HG03439 (cell line): ENCODE data around the gene DNASE2.

Experiments used
- ATAC-seq: cut with Tn5 transposase; IDR thresholded peaks from one replicate; pipeline ENCODE4 v1.9.1; 2021; ENCODE audit warnings: mild to moderate bottlenecking, moderate library complexity; ENCODE audit not compliant: unreplicated experiment

The DNASE2 gene

DNA sequence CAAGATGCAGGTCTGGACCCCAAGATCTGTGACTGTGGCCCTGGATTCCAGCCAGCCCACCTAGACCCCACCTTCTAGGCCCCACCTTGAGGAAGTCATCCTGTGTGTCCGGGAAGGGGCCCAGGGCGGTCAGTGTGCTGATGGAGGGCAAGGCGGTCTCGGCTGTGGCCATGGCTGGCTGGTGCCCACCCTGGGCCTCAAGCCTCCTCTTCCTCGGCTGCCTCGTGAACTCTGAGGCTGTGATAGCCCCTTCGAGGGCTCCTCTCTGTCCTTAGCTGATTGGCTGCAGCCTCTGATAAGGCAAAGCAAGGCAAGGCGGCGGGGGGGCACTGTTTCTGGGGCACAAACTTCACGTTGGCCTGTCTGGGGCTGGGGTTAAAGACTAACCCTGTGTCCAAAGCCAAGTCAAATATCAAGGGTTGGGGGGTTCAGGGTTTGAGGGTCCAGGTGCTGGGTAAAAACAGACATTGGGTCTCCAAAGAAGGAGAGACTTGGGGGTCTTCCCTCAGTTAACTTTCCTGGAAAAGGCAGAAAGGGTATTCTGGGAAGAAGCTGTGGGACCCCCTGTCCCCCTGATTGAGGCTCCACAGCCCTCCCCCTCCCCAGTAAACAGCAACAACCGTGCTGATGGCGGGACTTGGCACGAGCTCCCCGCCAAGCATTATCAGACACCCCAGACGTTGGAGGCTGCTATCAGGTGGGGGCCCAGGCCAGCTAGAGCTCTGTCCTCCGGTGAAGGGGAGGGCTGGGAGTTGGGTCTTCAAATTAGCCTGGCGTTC lies 5.9 kb upstream of the DNASE2 start, which contains the start of gene KLF1:
Gene KLF1 (minus strand): TSS at position 233 of the 779 bp plus-strand sequence. CDS start 61 bp downstream, at position 172.
- no peak for ATAC-seq

DNA sequence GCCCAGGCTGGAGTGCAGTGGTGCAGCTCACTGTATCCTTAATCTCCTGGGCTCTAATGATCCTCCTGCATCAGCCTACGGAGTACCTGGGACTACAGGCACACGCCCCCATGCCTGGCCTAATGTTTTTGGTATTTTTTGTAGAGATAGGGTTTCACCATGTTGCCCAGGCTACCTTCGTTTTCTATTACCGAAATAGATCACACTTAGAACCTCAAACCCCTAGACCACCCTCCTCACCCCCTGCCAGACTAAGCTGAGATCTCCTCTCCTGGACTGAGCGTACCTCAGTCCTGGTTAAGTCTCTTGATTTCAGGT lies 5.4 kb upstream of the DNASE2 start:
- ATAC-seq, result no peak

DNA sequence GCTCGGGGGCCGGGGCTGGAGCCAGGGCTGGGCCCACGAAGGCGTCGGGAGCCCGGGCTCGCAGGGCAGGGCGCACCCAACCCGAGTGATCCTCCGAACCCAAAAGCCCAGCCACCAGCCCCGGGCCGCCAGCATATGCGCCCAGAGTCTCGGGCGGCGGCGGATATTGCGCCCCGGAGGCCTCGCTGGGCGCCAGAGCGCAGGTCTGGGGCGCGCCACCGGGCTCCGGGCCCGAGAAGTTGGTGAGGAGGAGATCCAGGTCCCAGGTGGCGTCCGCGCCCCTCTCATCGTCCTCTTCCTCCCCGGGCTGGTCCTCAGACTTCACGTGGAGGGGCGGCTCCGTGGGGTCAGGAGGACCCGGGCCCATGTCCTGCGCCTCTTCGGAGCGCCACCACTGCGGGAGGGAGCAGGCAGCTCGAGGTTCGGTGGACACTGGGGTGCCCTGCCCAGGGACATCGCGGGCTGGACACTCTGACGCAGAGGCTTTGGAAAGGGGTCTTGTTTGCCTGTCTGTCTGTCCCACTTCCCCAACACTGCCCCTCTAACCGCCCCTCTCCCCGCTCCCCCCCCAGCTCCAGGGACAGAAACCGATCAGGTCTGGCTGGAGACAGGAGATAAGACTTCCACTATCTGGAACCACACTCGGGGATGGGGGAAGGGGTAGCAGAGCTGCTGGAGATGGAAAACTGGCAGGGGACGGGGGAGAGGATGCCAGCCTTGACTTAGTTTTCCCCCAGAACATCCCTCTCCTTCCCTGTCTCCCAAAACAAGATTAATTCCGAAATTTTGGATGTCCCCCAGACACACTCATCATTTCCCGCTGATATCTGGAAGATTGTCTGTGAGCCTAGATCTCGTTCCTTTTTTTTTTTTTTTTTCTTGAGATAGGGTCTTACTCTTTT lies 4.8 kb upstream of the DNASE2 start:
- no peak for ATAC-seq

DNA sequence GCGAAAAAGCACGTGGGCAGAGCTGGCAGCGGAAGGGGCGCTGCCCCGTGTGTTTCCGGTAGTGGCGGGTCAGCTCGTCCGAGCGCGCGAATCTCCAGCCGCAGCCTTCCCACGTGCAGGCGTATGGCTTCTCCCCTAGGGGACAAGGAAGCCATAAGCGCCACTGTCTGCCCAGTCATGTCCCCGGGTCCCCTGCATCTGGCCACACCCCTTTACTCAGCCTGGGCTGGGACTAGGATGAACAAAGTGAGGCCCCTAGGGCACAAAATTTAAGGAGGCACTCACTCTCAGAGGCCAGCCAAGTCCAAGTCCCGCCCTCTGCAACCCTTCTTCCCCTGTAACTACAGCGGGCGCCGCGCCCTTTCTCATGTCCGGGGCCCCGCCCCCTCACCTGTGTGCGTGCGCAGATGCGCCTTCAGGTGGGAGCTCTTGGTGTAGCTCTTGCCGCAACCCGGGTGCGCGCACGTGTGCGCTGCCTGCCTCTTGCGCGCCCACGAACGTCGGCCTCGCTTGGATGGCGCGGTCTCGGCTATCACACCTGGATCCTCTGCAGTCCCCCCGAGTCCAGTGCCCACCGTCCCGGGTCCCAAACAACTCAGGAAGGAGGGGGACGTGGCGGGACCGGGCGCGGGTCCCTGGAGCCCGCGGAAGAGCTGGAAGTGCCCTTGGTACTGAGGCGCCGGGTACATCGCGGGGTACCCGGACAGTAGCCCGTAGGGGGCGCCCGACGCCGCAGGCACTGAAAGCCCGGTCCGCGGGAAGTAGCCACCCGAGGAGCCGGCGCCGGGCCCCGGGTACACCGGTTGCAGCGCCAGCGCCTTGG lies 3.9 kb upstream of the DNASE2 start:
- peak; percentile 45 for ATAC-seq

DNA sequence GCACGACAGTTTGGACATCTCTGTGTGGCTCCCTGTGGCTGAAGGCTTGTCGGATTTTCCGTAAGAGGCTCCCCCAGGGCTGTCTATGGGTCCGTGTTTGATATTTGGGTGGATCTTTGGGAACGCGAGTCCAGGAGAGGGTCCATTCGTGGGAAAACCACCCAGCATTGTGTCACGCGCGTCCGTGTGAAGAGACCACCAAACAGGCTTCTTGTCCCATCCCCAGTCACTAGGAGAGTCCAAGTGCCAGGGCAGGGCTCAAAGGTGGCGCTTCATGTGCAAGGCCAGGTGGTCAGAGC lies 3.3 kb upstream of the DNASE2 start:
- no peak for ATAC-seq

DNA sequence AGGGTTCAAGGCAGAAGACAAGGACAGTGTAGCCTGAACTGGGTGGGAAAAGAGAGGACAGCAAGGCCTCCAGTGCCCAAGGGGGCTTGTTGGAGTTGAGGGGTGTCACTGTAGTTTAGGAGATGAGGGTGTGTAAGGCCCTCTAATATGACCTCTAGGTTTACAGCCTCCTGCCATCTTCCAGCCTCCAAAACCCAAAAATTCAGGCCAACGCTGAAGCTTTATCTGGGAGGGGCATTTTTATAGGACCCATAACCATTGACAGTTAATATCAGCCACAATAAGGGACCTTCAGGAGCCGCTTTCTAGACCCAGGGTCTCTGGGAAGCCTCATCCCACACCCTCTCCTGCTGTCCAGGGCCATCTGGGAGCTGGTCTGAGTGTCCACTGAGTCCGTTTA lies 3.0 kb upstream of the DNASE2 start:
- ATAC-seq, result no peak

DNA sequence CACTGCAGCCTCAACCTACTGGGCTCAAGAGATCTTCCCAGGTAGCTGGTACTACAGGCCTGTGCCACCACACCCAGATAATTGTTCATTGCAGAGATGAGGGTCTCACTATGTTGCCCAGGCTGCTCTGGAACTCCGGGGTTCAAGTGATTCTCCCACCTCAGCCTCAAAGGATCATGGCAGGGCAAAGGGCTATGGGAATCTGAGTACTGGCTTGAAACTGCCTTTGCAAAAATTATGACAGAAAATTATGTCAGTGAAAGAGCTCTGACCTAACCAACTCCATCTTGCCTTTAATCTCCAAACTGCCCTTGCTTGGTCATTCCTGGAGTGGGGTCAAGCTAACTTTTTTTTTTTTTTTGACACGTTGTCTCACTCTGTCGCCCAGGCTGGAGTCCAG lies 1.3 kb upstream of the DNASE2 start:
- ATAC-seq, result no peak

DNA sequence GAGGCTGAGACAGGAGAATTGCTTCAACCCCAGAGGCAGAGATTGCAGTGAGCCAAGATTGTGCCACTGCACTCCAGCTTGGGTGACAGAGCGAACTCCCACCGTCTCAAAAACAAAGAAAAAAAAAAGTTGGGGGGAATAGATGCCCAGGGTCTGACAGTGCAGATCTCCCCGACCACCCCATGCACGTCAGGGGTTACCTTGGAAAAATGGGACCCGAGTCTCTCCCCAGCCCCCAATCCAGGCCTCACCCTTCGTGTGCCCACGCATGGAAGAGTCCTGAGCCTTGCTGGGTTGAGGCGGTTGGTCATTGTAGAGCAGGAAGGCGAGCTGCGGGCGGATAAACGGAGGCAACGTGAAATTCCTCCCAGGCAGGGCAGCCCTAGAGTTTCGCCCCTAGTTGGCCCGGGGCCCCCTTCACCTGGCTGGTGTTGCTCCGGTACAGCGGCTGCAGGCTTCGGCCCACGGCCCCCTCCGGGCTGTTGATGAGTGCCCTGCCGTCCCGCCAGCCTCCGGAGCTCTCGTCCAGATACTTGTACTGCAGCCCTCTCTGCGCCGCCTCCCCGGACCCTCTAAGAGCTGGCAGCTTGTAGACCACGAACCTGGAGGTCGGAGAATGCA lies 588 bp downstream of the DNASE2 start:
- ATAC-seq, result no peak

DNA sequence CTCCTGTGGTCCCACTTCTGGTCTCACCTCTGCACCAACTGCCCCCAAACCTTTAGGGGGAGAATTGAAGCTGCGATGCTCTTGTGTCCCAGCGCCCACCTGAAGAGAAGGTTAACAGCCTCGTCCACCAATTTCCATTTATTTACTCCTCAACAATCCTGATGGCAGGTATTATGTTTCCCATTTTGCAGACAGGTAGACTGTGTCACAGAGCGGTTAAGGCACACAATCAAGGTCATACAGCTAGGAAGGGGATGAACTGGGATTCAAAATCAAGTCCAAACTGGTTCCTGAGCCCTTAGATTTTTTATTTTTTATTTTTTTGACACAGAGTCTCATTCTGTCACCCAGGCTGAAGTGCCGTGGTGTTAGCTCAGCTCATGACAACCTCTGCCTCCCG lies 6.2 kb downstream of the DNASE2 start:
- ATAC-seq, result no peak

DNA sequence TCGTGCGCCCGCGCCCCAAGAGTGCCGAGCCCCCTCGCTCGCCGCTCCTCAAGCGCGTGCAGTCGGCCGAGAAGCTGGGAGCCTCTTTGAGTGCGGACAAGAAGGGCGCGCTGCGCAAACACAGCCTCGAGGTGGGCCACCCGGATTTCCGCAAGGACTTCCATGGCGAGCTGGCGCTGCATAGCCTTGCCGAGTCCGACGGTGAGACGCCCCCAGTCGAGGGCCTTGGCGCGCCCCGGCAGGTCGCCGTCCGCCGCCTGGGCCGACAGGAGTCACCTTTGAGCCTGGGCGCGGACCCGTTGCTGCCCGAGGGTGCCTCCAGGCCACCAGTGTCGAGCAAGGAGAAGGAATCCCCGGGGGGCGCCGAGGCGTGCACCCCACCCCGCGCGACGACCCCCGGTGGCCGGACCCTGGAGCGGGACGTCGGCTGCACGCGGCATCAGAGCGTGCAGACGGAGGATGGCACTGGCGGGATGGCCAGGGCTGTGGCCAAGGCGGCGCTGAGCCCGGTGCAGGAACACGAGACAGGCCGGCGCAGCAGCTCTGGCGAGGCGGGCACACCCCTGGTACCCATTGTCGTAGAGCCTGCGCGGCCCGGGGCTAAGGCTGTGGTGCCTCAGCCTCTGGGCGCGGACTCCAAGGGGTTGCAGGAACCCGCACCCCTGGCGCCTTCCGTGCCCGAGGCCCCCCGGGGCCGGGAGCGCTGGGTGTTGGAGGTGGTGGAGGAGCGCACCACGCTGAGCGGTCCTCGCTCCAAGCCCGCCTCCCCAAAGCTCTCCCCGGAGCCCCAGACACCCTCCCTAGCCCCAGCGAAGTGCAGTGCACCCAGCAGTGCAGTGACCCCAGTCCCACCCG lies 7.1 kb downstream of the DNASE2 start:
- no peak for ATAC-seq

DNA sequence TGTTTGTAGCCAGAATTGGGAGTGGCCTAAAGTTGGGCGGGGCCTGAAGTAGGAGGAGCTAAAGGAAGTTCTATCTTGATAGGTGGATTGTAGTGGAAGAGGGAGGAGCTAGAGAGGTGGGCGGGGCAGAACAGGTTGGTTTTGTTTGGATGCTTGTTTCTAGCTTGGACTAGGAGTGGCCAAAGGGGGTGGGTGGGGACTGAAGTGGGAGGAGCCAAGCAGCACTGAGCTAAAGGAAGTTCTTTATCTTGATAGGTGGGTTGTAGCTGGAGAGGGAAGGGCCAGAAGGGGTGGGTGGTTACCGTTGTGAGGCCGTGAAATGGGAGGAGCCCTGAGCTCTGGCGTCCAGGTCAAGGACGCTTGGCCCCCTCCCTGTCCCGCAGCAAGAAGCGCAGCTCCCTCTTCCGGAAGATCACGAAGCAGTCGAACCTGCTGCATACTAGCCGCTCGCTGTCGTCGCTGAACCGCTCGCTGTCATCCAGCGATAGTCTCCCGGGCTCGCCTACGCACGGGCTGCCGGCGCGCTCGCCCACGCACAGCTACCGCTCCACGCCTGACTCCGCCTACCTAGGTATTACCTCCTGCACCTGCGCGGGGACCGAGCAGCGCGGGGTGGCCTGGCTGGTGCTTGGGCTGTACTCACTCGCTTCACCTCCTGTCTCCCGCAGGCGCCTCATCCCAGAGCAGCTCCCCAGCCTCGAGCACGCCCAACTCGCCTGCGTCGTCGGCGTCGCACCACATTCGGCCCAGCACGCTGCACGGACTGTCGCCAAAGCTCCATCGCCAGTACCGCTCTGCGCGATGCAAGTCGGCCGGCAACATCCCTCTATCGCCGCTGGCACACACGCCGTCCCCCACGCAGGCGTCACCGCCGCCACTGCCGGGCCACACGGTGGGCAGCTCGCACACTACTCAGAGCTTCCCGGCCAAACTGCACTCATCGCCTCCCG lies 8.0 kb downstream of the DNASE2 start:
- ATAC-seq, result no peak

DNA sequence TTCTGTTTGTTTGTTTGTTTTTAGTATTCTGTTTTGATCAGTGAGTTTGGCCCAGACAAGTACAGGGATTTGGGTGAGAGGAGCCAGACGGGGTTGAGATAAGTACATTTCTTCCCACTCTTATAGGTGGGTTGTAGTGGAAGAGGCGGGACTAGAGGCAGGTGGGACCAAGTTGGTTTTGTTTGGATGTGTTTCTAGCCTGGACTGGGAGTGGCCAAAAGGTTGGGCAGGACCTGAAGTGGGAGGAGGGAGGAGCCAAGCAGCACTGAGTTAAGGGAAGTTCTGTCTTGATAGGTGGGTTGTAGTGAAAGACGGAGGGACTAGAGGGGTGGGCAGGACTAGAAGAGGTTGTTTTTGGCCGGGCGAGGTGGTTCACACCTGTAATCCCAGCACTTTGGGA lies 9.0 kb downstream of the DNASE2 start:
- no peak for ATAC-seq

DNA sequence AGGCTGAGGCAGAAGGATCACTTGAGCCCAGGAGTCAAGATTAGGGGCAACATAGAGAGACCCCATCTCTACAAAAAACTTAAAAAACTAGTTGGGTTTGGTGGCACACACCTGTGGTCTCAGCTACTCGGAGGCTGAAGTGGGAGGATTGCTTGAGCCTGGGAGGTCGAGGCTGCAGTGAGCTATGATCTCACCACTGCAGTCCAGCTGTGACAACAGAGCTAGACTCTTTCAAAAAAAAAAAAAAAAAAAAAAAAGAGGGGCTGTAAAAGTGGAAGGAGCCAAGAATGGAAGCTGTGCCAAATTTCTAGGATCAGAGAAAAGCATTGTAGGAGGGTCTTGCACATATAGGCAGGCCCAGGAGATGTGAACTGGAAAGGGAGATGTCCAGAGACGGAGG lies 9.6 kb downstream of the DNASE2 start:
- no peak for ATAC-seq

DNA sequence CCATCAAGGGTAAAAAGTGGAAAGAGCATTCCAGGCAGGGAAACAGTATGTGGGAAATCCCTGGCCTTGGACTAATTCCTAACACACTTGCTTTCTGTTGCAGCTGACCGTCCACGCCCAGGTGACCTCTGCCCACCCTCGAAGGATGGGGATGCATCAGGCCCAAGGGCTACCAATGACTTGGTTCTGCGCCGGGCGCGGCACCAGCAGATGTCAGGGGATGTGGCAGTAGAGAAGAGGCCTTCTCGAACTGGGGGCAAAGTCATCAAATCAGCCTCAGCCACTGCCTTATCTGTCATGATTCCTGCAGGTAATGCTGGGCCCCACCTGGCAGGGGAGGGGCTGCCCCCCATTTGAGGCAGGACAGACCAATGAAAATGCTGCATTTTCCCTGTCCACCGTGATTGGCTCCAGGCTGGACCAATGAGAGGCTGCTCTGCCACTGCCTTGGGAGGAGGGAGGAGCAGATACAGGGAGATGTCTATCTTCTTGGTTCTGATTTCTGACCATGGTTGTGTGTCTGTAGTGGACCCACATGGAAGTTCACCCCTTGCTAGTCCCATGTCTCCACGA lies 12.6 kb downstream of the DNASE2 start:
- no peak for ATAC-seq

DNA sequence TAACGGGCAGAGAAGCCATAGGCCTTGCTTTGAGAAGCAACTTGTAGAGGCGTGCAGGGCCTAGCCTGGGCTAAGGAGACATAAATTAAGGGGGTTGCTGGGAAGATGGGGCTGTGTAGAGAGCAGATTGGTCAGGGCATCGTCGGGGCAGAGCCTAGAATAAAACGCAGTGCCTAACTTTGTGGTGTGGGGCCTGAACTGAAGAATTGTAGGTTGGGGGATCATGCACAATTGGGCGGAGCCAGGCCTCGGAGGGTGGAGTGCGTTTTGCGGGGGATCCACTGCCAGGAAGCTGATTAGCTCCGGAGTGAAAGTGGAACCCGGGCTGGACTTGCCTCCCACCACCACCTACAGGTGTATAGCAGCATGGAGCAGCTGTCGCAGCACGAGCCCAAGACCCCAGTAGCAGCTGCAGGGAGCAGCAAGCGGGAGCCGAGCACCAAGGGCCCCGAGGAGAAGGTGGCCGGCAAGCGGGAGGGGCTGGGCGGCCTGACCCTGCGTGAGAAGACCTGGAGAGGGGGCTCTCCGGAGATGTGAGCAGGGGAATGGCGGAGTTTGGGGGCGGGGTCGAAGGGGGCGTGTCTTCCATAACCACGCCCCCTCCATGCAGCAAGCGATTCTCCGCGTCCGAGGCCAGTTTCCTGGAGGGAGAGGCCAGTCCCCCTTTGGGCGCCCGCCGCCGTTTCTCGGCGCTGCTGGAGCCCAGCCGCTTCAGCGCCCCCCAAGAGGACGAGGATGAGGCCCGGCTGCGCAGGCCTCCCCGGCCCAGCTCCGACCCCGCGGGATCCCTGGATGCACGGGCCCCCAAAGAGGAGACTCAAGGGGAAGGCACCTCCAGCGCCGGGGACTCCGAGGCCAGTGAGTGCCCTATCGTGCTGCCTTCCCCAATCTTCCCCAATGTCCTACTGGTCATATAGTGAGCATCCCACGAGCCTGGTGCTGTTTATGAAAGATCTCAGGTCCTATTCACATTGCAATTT lies 13.8 kb downstream of the DNASE2 start:
- no peak for ATAC-seq

DNA sequence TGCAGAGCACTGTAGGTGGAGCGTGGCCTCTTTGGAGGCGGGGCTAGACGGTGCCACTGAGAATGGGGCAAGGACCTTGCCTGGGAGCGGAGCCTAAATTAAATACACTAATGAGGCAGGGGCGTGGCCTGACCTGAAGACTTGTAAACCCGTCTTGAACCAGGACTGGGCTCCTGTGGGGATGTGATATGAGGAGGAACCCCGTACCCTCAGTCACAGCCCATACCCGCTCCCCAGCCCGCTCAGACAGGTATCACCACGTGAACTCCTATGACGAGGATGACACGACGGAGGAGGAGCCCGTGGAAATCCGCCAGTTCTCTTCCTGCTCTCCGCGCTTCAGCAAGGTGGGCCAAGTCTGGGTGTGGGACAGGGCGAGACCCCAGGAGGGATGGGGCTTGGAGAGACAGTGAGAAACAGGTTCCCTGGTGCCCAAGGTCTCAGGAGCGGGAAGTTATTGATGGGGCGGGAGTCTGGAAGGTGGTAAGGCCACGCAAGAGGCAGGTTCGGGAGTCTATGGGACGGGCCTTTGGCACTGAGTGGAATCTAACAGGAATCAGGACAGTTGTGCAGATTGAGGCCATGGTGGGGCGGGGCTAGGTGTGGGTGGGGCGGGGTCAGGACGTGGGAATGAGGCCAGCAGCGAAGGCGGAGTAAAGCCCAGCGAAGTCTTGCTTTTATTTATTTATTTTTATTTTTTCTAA lies 14.7 kb downstream of the DNASE2 start:
- ATAC-seq, result no peak
